ENCODE data around the gene HAUS5. TPM values are rescaled to one million over a fixed set of nuclear protein-coding genes. Genes with fewer than 3 reads are reported as not detected.

HAUS5 gene
- total RNA-seq, 1 experiment from 2014 or later, result 35.3 TPM

DNA sequence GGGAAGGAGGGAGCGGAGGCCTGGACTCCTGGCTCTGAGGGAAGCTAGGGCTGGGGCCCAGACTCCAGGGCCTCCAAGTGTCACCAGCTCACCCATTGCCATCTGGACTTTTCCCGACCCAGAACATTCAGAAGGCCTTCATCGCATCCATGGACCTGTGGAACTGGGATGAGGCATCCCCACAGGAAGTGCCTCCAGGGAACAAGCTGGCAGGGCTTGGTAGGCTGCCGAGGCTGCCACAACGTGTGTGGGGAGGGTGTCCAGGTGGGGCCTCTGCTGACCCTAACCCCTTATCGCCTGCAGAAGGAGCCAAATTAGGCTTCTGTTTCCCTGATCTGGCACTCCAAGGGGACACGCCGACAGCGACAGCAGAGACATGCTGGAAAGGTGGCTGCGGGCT lies 29.8 kb downstream of the HAUS5 start:
- H3K4me1 Mint-ChIP-seq (ENCODE audit: low read depth, unreplicated experiment), result peaks cover 15% of the 10 kb centered on the region
- TF ChIP-seq CTCF (IDR thresholded peaks at IDR 0.05; ENCODE audit: unreplicated experiment), result no peak
- intact Hi-C loops (cut with micrococcal nuclease; ENCODE audit: unreplicated experiment), result no loop called here
- peaks cover 13% of the 10 kb centered on the region for H3K27me3 Mint-ChIP-seq (ENCODE audit: unreplicated experiment)
- no peaks in the 10 kb centered on the region for H3K9me3 Mint-ChIP-seq (ENCODE audit: low read depth, unreplicated experiment)
- no peak for DNase-seq
- peak overlapping the region; percentile 79 for H3K4me3 Mint-ChIP-seq (ENCODE audit: low read depth, unreplicated experiment)
- no peak overlapping the region for H3K27ac Mint-ChIP-seq (ENCODE audit: unreplicated experiment)
- BruUV-seq (replicated peaks), result no TSS peak
- peaks cover 50% of the 10 kb centered on the region for H3K36me3 Mint-ChIP-seq (ENCODE audit: insufficient read depth, unreplicated experiment)
- CTCF ChIA-PET, result interaction anchor here (0.6 kb wide), 1 partner anchor 36 kb away, joined by 5 read pairs; no protein-coding TSS in a partner anchor

DNA sequence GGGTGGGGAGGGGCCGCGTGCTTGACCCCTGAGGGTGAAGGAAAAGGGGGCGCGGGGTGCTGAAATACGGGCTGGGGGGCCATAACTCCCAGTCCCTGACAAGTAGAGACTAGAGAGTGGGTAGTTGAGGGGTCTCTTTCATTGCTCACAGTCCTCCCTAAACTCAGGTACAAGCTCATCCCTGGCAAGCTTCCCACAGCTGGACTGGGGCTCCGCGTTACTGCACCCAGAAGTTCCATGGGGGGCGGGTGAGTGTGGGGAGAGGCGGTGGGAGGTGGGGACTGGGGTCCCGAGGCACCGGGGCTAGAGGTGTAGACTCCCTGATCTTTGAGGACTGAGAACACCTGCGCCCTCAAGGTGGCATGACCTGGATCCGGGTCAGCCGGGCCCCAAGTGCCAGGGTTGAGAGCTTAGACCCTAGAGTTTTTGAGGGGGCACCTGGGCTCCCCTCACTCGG lies 30.3 kb downstream of the HAUS5 start:
- BruUV-seq (replicated peaks), result no TSS peak
- DNase-seq, result no peak
- intact Hi-C loops (cut with micrococcal nuclease; ENCODE audit: unreplicated experiment), result no loop called here

DNA sequence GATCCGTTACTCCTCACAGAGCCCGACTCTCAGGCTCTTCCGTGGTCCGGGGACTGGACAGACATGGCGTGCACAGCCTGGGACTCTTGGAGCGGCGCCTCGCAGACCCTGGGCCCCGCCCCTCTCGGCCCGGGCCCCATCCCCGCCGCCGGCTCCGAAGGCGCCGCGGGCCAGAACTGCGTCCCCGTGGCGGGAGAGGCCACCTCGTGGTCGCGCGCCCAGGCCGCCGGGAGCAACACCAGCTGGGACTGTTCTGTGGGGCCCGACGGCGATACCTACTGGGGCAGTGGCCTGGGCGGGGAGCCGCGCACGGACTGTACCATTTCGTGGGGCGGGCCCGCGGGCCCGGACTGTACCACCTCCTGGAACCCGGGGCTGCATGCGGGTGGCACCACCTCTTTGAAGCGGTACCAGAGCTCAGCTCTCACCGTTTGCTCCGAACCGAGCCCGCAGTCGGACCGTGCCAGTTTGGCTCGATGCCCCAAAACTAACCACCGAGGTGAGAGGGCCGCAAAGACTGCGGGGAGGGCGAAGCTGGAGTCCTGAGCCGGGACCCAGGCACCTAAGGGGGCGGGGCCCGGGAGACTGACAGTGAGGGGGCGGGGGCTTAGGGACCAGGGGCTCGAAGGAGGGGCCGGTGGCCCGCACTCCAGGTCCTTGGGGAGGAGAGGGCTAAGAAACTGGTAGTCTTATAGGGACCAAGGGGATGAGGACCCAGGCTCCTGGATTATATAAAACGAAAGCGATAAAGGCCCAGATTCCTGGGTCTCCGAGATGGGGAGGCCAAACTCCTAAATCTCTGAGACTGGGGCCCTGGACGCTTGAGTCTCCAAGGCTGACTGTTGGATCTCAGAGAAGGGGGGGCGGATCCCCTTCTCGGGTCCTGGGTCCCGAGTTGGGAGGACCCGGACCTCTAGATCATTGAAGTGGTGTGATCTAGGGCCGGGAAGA lies 31.0 kb downstream of the HAUS5 start:
- TF ChIP-seq CTCF (IDR thresholded peaks at IDR 0.05; ENCODE audit: unreplicated experiment), result no peak
- peaks cover 13% of the 10 kb centered on the region for H3K27me3 Mint-ChIP-seq (ENCODE audit: unreplicated experiment)
- DNase-seq, result peak; percentile 88
- no peaks in the 10 kb centered on the region for H3K9me3 Mint-ChIP-seq (ENCODE audit: low read depth, unreplicated experiment)
- BruUV-seq (replicated peaks), result no TSS peak
- intact Hi-C loops (cut with micrococcal nuclease; ENCODE audit: unreplicated experiment), result no loop called here
- no peak overlapping the region for H3K27ac Mint-ChIP-seq (ENCODE audit: unreplicated experiment)
- H3K4me1 Mint-ChIP-seq (ENCODE audit: low read depth, unreplicated experiment), result peaks cover 15% of the 10 kb centered on the region
- H3K4me3 Mint-ChIP-seq (ENCODE audit: low read depth, unreplicated experiment), result peak overlapping the region; percentile 79
- H3K36me3 Mint-ChIP-seq (ENCODE audit: insufficient read depth, unreplicated experiment), result peaks cover 45% of the 10 kb centered on the region
- CTCF ChIA-PET, result interaction anchor here (1.3 kb wide), 2 partner anchors 26 to 31 kb away, joined by 3 to 8 read pairs; partner anchors contain the start of gene HAUS5

More for the DNA sequence above, 30.3 kb downstream of the HAUS5 start:
- Mint-ChIP-seq H3K36me3 (ENCODE audit: insufficient read depth, unreplicated experiment) (peaks cover 45% of the 10 kb centered on the region), H3K27me3 (ENCODE audit: unreplicated experiment) (peaks cover 13% of the 10 kb centered on the region), H3K4me1 (ENCODE audit: low read depth, unreplicated experiment) (peaks cover 15% of the 10 kb centered on the region), H3K27ac (ENCODE audit: unreplicated experiment) (no peak overlapping the region), H3K4me3 (ENCODE audit: low read depth, unreplicated experiment) (peak overlapping the region; percentile 79), H3K9me3 (ENCODE audit: low read depth, unreplicated experiment) (no peaks in the 10 kb centered on the region)
- CTCF ChIA-PET, result interaction anchor here (0.6 kb wide), 1 partner anchor 36 kb away, joined by 5 read pairs; no protein-coding TSS in a partner anchor
- no peak for TF ChIP-seq CTCF (IDR thresholded peaks at IDR 0.05; ENCODE audit: unreplicated experiment)

- peak; percentile 96 for DNase-seq
- no TSS peak for BruUV-seq (replicated peaks)
- H3K4me3 Mint-ChIP-seq (ENCODE audit: low read depth, unreplicated experiment), result peak overlapping the region; percentile 79
- intact Hi-C loops (cut with micrococcal nuclease; ENCODE audit: unreplicated experiment), result no loop called here
- CTCF ChIA-PET, result interaction anchor here (1.3 kb wide), 2 partner anchors 25 to 32 kb away, joined by 3 to 8 read pairs; partner anchors contain the start of gene HAUS5
- H3K36me3 Mint-ChIP-seq (ENCODE audit: insufficient read depth, unreplicated experiment), result peaks cover 47% of the 10 kb centered on the region
- no peak overlapping the region for H3K27ac Mint-ChIP-seq (ENCODE audit: unreplicated experiment)
- no peaks in the 10 kb centered on the region for H3K9me3 Mint-ChIP-seq (ENCODE audit: low read depth, unreplicated experiment)
- no peak for TF ChIP-seq CTCF (IDR thresholded peaks at IDR 0.05; ENCODE audit: unreplicated experiment)
- H3K27me3 Mint-ChIP-seq (ENCODE audit: unreplicated experiment), result peaks cover 8% of the 10 kb centered on the region
- peaks cover 15% of the 10 kb centered on the region for H3K4me1 Mint-ChIP-seq (ENCODE audit: low read depth, unreplicated experiment)
These were observed 31.9 kb downstream of the HAUS5 start for GRCh38 chr19:35644206-35644986.

Data from Calu3 (cell line).